Naive B cell (primary cell): ENCODE data around the gene HLA-G. TPM values are rescaled to one million over a fixed set of nuclear protein-coding genes. Genes with fewer than 3 reads are reported as not detected.

Experiments
- ATAC-seq, 2 donors: fragments of 150-1000 bp; cut with Tn5 transposase; 2 replicates each; pipeline ENCODE4 v1.10.0; 2021; ENCODE audit warnings: low read depth in 2 of 2, mild to moderate bottlenecking in 2 of 2, moderate library complexity in 2 of 2
- DNase-seq: peaks from one replicate; pipeline ENCODE4 v3.0.0; 2022
- H3K27ac Mint-ChIP-seq, 6 donors: one replicate each; pipeline ENCODE4 v1.8.0; 2020 to 2022; ENCODE audit warnings: mild to moderate bottlenecking in 6 of 6, mixed read lengths in 6 of 6, moderate library complexity in 5 of 6, inconsistent platforms in 2 of 6
- H3K27me3 Mint-ChIP-seq, 3 donors: one replicate each; pipeline ENCODE4 v1.8.0; 2021 to 2022; ENCODE audit warnings: mixed read lengths in 3 of 3, mild to moderate bottlenecking in 1 of 3
- H3K36me3 Mint-ChIP-seq, 2 donors: one replicate each; pipeline ENCODE4 v1.8.0; 2020 to 2022; ENCODE audit warnings: mixed read lengths in 2 of 2, inconsistent platforms in 1 of 2, mild to moderate bottlenecking in 1 of 2
- H3K4me1 Mint-ChIP-seq, 3 donors: one replicate each; pipeline ENCODE4 v1.8.0; 2020 to 2022; ENCODE audit warnings: mixed read lengths in 3 of 3, inconsistent platforms in 1 of 3, mild to moderate bottlenecking in 1 of 3, moderate library complexity in 1 of 3
- H3K4me3 Mint-ChIP-seq, 8 donors: one replicate each; pipeline ENCODE4 v1.8.0; 2020 to 2022; ENCODE audit warnings: mild to moderate bottlenecking in 8 of 8, mixed read lengths in 8 of 8, moderate library complexity in 8 of 8, inconsistent platforms in 2 of 8
- H3K9me3 Mint-ChIP-seq, 7 donors: one replicate each; pipeline ENCODE4 v1.8.0; 2020 to 2022; ENCODE audit warnings: mixed read lengths in 7 of 7, mild to moderate bottlenecking in 5 of 7, inconsistent platforms in 2 of 7, moderate library complexity in 1 of 7
- polyA plus RNA-seq, 6 donors: library from polyadenylated mRNA; unstranded; fragments of 300-500 nt; fragmentation: Illumina TruSeq; gene quantifications; one replicate each; pipeline ENCODE4 v1.2.3, GENCODE V29; 2021; ENCODE audit warnings: low read depth in 6 of 6

HLA-G gene
- polyA plus RNA-seq, 6 donors from 2014 or later: 0.23 to 5.5 (median 1.4) TPM

DNA sequence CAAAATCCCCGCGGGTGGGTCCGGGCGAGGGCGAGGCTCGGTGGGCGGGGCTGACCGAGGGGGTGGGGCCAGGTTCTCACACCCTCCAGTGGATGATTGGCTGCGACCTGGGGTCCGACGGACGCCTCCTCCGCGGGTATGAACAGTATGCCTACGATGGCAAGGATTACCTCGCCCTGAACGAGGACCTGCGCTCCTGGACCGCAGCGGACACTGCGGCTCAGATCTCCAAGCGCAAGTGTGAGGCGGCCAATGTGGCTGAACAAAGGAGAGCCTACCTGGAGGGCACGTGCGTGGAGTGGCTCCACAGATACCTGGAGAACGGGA, 809 bp downstream of the HLA-G start:
- peak overlapping the region in 7 of 8 donors; percentile 21 to 72 (median 60) for H3K4me3 Mint-ChIP-seq
- no peak for DNase-seq
- H3K36me3 Mint-ChIP-seq: no peaks in the 10 kb centered on the region
- ATAC-seq: peak; percentile 55 to 62
- H3K9me3 Mint-ChIP-seq: peaks cover 0 to 8% (median 5%) of the 10 kb centered on the region in 7 donors
- peaks cover 0 to 12% (median 10%) of the 10 kb centered on the region in 3 donors for H3K4me1 Mint-ChIP-seq
- H3K27ac Mint-ChIP-seq: no peak overlapping the region
- peaks cover 71 to 94% (median 79%) of the 10 kb centered on the region in 3 donors for H3K27me3 Mint-ChIP-seq

- Mint-ChIP-seq H3K9me3 (no peaks in the 10 kb centered on the region), H3K27ac (no peak overlapping the region), H3K36me3 (no peaks in the 10 kb centered on the region), H3K4me3 (peak overlapping the region in 2 of 8 donors; percentile 18 to 60), H3K4me1 (peaks cover 0 to 12% (median 9%) of the 10 kb centered on the region in 3 donors), H3K27me3 (peaks cover 73 to 90% (median 84%) of the 10 kb centered on the region in 3 donors)
- DNase-seq (no peak), ATAC-seq (no peak)
Observed at GRCh38 chr6:29829766-29830165, 2.1 kb downstream of the HLA-G start.

GRCh38 chr6:29830409-29830808, 2.8 kb downstream of the HLA-G start:
- H3K4me1 Mint-ChIP-seq: peaks cover 0 to 12% (median 12%) of the 10 kb centered on the region in 3 donors
- no peaks in the 10 kb centered on the region for H3K9me3 Mint-ChIP-seq
- no peak overlapping the region for H3K27ac Mint-ChIP-seq
- H3K36me3 Mint-ChIP-seq: no peaks in the 10 kb centered on the region
- H3K27me3 Mint-ChIP-seq: peaks cover 67 to 90% (median 90%) of the 10 kb centered on the region in 3 donors
- DNase-seq: no peak
- no peak for ATAC-seq
- H3K4me3 Mint-ChIP-seq: peak overlapping the region in 1 of 8 donors; percentile 21

- ATAC-seq (no peak), DNase-seq (no peak)
- Mint-ChIP-seq H3K9me3 (no peaks in the 10 kb centered on the region), H3K36me3 (no peaks in the 10 kb centered on the region), H3K27me3 (peaks cover 56 to 90% (median 86%) of the 10 kb centered on the region in 3 donors), H3K4me3 (no peak overlapping the region), H3K27ac (no peak overlapping the region), H3K4me1 (peaks cover 0 to 12% (median 12%) of the 10 kb centered on the region in 3 donors)
Observed at GRCh38 chr6:29831776-29832175, 4.2 kb downstream of the HLA-G start.

GRCh38 chr6:29834564-29835436, 7.2 kb downstream of the HLA-G start:
- no peak overlapping the region for H3K27ac Mint-ChIP-seq
- H3K36me3 Mint-ChIP-seq: no peaks in the 10 kb centered on the region
- peak; percentile 38 for DNase-seq
- H3K4me3 Mint-ChIP-seq: no peak overlapping the region
- ATAC-seq: peak in 1 of 2 donors; percentile 60
- peaks cover 0 to 4% (median 0%) of the 10 kb centered on the region in 3 donors for H3K4me1 Mint-ChIP-seq
- no peaks in the 10 kb centered on the region for H3K9me3 Mint-ChIP-seq
- peaks cover 62 to 83% (median 83%) of the 10 kb centered on the region in 3 donors for H3K27me3 Mint-ChIP-seq

DNA sequence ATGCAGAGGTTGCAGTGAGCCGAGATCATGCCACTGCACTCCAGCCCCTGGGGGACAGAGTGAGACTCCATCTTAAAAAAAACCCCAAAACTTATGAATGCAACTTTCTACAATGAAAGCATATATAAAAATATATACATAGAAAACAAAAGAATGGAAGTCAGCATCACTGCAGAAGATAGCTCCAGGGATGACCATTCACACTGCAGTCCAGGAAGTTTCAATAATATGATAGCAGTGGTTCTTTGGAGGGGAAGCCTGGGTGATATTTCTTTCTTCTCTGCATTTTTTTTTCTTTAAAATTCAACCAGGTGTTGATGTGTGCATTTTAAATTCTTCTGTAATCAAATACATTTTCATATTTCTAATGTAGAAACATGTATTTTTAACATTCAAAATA, 12.3 kb downstream of the HLA-G start:
- Mint-ChIP-seq H3K27me3 (peaks cover 43 to 77% (median 61%) of the 10 kb centered on the region in 3 donors), H3K27ac (no peak overlapping the region), H3K4me3 (no peak overlapping the region), H3K36me3 (peaks cover 0 to 8% of the 10 kb centered on the region in 2 donors), H3K4me1 (peaks cover 0 to 3% (median 0%) of the 10 kb centered on the region in 3 donors), H3K9me3 (peaks cover 0 to 21% (median 13%) of the 10 kb centered on the region in 7 donors)
- ATAC-seq (no peak), DNase-seq (no peak)

DNA sequence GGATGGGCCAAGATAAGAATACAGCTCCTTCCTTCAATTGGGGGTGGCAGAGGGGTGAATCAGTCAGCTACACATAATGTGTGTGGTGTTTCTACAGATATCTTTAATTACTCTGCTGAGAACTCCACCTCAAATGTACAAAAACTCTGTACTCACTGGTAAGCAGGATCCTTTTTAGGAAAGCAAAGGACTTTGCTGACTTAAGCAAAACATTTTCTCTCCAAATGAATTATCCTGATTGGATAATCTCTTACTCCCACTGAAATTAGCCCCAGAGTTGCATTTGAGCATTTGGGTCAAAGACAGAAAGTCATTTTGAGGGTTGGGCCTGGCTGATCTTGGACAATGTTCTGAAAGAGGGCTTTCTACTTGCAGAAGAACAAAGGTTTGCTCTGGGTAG, 13.4 kb downstream of the HLA-G start:
- no peak for ATAC-seq
- Mint-ChIP-seq H3K27ac (no peak overlapping the region), H3K36me3 (peaks cover 0 to 8% of the 10 kb centered on the region in 2 donors), H3K9me3 (peaks cover 0 to 21% (median 15%) of the 10 kb centered on the region in 7 donors), H3K4me1 (no peaks in the 10 kb centered on the region), H3K4me3 (no peak overlapping the region), H3K27me3 (peaks cover 52 to 79% (median 66%) of the 10 kb centered on the region in 3 donors)
- DNase-seq: no peak

DNA sequence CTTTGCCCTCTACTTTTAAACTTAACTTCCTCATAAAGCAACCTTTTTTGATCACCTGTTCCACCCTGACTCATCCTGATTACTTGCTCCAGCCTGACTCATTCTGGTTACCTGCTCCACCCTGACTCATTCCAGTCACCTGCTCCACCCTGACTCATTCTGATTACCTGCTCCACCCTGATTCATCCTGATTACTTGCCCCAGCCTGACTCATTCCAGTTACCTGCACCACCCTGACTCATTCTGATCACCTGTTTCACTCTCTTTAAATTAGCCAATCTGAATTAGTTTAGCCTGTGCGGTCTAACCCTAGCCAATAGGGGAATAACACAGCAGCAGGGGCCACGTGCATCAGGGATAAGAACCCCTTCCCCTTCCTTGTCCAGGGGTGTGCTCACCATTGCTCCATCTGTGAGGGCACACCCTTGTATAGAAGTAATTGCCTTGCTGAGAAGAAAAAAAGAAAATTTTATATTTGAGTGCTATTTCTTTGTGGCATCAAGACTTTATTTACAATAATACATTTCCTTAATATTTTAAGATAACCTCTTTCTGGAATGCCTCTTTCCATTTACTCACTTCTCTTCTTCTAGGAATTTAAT, 17.9 kb downstream of the HLA-G start:
- peaks cover 0 to 21% (median 16%) of the 10 kb centered on the region in 7 donors for H3K9me3 Mint-ChIP-seq
- DNase-seq (no peak), ATAC-seq (no peak)
- H3K27ac Mint-ChIP-seq: no peak overlapping the region
- no peak overlapping the region for H3K4me3 Mint-ChIP-seq
- H3K36me3 Mint-ChIP-seq: peaks cover 0 to 8% of the 10 kb centered on the region in 2 donors
- H3K4me1 Mint-ChIP-seq: peaks cover 12 to 16% (median 13%) of the 10 kb centered on the region in 3 donors
- peaks cover 49 to 75% (median 74%) of the 10 kb centered on the region in 3 donors for H3K27me3 Mint-ChIP-seq

DNA sequence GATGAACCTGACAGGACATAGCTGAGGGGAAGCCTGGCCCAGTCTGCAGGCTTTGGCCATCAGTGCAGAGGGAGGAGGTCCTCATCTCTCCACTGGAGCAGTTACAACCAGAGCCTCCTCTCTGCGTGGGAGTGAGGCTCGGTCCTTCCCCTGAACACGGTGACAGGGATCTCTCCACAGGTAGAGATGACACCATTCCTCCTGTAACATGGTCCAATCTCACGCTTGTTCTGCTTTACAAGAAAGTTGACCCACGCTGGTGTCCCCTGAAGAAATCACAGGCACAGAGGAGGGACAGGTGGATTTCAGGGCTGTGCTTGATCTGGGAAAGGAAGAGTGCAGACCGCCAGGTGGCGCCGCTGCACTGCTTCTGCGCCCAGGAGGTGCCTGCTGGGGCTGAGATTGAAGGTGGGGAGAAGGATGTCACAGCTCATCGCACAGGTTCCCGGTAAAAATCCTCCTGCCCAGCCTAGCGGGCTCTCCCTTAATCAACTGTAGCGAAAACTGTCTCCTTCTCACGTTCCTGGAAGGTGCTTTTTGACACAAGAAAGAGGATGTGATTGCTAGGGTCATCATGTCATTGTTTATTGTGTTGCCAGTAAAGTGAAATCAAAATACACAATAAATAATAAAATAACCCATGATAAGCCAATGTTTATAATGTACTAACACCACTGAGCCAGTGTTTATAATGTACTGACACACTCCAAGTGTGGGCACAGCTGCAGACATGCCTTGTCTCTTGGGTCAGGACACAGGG, 20.4 kb downstream of the HLA-G start:
- peaks cover 55 to 83% (median 81%) of the 10 kb centered on the region in 3 donors for H3K27me3 Mint-ChIP-seq
- peaks cover 0 to 14% of the 10 kb centered on the region in 2 donors for H3K36me3 Mint-ChIP-seq
- H3K9me3 Mint-ChIP-seq: peaks cover 0 to 4% (median 2%) of the 10 kb centered on the region in 7 donors
- DNase-seq (peak; percentile 70), ATAC-seq (peak; percentile 78 to 89)
- H3K4me3 Mint-ChIP-seq: peak overlapping the region in 1 of 8 donors; percentile 69
- no peak overlapping the region for H3K27ac Mint-ChIP-seq
- peaks cover 12 to 16% (median 13%) of the 10 kb centered on the region in 3 donors for H3K4me1 Mint-ChIP-seq

GRCh38 chr6:29850011-29850553, 22.5 kb downstream of the HLA-G start:
- peaks cover 0 to 4% (median 0%) of the 10 kb centered on the region in 7 donors for H3K9me3 Mint-ChIP-seq
- peaks cover 12 to 16% (median 13%) of the 10 kb centered on the region in 3 donors for H3K4me1 Mint-ChIP-seq
- DNase-seq: no peak
- H3K27ac Mint-ChIP-seq: no peak overlapping the region
- peak in 1 of 2 donors; percentile 35 for ATAC-seq
- peaks cover 64 to 90% (median 81%) of the 10 kb centered on the region in 3 donors for H3K27me3 Mint-ChIP-seq
- peaks cover 0 to 14% of the 10 kb centered on the region in 2 donors for H3K36me3 Mint-ChIP-seq
- H3K4me3 Mint-ChIP-seq: peak overlapping the region in 5 of 8 donors; percentile 23 to 68 (median 54)

GRCh38 chr6:29851190-29851589, 23.6 kb downstream of the HLA-G start:
- Mint-ChIP-seq H3K4me1 (peaks cover 12 to 16% (median 13%) of the 10 kb centered on the region in 3 donors), H3K27ac (no peak overlapping the region), H3K36me3 (peaks cover 0 to 14% of the 10 kb centered on the region in 2 donors), H3K9me3 (peaks cover 0 to 2% (median 0%) of the 10 kb centered on the region in 7 donors), H3K4me3 (peak overlapping the region in 1 of 8 donors; percentile 25), H3K27me3 (peaks cover 64 to 90% (median 80%) of the 10 kb centered on the region in 3 donors)
- no peak for DNase-seq
- ATAC-seq: no peak

GRCh38 chr6:29853245-29853644, 25.6 kb downstream of the HLA-G start:
- DNase-seq: no peak
- Mint-ChIP-seq H3K27me3 (peaks cover 67 to 90% (median 86%) of the 10 kb centered on the region in 3 donors), H3K27ac (no peak overlapping the region), H3K9me3 (no peaks in the 10 kb centered on the region), H3K4me3 (no peak overlapping the region), H3K4me1 (peaks cover 8 to 10% (median 10%) of the 10 kb centered on the region in 3 donors), H3K36me3 (peaks cover 0 to 14% of the 10 kb centered on the region in 2 donors)
- ATAC-seq: no peak
